GM18867 (cell line): ENCODE results near the gene NDUFB6.
"Not testable (repeated sequence)": the region's sequence is repeated elsewhere in the genome, so short reads cannot be mapped to it uniquely, and the experiment has no call there.

ENCODE experiments used
- ATAC-seq: cut with Tn5 transposase; IDR thresholded peaks from one replicate; pipeline ENCODE4 v1.9.1; 2021; ENCODE audit warnings: mild to moderate bottlenecking, moderate library complexity; ENCODE audit not compliant: unreplicated experiment

The NDUFB6 gene

DNA sequence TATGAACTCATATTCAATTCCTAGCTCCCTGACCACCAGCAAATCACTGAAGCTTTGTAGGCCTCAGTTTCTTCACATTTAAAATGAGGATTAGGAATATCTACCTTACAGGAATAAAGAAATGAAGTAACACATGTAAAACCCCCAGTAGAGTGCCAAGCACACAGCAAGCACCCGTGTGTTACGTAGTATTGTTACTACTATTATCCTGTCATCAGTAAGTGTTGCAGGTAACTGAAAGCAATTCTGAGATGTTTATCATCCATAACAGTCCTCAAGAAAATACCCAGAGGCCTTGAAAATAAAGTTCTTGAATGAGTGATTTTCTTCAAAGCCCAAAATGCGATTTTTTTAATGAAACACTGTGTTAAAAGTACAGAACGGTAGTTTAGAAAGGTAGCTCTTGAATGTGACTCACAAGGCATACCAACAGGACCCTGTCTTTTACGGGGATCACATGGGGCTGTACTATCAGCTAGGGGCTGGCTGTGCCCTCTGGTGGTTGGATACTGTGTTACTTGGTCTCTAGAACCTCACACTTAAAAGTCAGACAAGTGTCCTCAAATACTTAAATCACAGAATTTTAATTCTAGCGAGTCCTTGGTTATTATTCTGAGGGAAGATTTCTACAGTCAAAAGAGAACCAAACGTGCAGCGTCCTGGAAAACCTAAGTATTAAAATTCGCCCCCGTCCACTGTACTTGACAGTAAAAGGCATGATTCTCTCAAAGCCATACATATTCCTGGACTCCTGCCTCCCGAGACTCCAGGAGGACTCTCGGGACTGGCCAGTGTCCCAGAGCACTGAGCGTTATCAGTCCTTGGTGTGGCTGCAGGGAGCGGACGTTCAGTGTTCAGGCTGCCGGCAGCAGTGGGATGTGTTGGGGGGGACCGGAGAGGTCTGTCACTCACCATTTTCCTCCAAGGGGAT is 725 bp downstream of the NDUFB6 start:
- ATAC-seq: peak; percentile 92

DNA sequence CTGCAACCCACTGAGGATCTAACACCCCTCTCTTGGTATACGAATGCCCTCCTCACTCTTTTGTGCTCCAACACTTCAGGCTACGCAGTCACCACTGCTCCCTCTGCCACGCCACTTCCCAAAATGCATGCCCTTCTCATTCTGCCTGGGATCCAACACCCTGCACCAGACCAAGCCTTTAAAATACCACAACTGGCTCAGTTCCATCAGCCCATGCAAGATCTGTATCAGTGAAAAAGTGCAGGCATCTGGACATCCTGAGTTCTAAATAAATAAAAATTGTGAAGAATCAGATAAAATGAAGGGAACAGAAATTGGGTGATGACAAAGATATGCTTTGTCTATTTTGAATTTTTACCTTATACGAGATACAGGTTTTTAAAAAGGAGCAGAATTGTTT is 2.7 kb downstream of the NDUFB6 start:
- no peak for ATAC-seq

DNA sequence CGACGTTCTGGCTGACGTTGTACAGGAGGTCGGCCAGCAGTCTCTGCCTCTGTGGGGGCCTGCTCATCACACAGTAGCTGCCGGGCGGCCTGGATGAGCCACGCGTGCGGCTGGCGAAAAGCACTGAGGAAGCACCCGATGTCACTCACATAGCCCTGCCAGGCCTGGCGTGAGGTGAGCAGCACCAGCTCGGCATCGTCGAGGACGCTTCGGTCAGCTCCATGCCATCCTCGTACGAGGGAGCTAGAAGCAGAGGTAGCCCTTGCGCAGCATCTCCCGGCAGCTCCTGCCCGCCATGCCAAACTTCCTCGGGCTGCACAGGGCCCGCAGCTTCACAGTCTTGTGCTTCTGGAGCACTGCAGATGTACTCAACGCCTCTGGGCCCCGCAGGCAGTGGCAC is 6.2 kb downstream of the NDUFB6 start:
- no peak for ATAC-seq

DNA sequence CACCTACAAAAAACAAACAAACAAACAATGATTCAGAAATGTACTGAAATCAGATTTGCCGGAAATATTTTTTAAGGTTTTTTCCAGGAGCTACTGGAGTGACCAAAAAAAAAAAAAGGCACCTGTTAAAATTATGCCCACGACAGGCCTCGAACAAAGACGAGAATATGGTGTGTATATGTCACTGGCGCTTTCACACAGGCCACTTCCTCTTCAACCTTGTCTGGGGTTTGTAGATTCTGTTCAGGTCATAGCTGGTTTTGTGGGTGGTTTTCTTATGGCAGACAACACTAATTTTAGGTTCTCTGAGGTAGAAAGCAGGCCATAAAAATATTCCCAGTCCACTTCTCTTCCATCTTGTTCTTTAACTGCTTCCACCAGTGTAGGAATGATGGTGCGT is 7.0 kb downstream of the NDUFB6 start:
- no peak for ATAC-seq

DNA sequence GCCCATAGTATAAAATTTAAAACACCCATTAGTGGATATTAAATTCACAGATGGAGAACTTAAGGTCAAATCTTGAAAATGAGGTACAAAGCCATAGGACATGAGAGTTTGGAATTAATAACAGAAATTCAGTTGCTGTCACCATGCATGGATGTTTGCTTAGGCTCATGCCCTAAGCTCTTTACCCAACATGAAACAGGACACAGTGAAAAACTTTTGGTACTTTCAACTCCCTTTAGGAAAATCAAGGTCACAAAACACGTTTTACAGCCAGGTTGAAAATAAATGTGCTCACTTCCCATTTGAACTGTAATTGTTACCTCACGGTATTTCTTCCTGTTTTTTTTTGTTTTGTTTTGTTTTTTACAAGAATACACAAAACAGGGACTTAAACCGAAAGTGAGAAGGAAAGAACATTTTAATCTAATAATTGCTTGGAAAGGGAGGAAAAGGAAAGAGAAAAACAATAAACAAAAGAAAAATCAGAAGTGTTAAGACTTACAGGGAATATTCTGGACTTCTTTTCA is 14.5 kb downstream of the NDUFB6 start:
- no peak for ATAC-seq

DNA sequence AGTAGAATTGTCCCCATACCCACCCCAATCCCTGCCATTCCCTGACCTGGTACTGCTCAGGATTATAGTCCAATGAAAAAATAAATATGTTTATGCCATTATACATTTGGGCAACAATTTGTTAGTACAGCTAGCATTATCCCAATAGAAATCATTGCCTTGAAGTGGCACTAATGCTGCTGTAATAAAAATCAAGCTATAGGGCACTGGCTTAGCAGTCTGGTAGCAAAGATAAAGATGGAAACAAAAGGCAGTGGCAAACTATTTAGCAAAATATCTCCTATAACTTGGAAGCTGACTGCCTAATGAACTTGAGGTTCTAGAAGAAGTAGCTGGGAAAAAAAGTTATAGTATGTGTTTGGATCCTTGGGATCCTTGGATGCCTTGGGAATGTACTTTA is 18.4 kb downstream of the NDUFB6 start:
- no peak for ATAC-seq

DNA sequence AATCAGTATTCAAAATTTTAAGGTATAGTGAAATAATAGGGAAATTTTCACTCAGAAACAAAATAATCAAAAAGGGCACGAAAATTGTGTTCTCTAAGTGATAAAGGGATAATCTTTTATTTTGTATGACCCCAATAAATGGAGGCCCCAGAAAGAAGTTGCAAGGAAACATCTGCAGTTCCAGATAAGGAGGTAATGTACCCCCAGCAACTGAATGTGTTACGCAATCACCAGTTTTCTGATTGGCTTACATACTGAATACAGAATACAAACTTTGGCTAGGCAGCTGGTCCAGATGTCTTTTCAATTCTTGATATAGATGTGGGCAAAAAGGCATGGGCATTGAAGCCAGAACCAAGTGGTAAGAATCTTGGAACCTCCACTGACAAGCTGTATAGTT is 18.9 kb downstream of the NDUFB6 start:
- ATAC-seq: no peak

DNA sequence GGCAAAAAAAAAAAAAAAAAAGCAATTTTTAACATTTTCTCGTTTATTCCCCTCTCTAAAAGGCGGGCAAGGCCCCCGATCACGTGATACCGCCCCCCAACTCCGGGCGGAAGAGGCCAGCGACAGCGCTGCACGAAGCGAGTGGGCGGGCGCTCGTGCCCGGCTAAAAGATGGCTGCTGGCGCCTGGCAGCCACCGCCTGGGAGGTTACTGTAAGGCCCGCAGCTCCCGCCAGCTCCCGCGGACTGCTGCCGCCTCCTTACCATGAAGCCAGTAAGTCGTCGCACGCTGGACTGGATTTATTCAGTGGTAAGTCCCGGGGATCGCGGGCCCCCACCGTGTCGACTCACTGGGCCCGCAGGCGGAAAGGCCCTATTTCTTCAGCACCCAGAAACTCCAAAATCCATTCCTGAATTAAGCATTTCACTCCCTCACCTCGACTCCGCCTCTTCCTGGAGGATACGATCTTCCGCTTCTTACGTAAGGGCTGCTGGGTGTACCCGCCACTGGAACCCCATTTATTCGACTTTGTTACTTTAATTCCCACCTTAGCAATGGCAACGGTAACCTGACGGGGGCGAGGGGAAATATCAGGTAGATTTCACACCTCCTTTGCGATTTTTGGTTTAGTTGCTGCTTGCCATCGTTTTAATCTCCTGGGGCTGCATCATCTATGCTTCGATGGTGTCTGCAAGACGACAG is 20.6 kb downstream of the NDUFB6 start, which contains the start of the genes SMIM27 and TOPORS:
SMIM27 (plus strand) TSS at position 156 of the 701 bp plus-strand sequence; CDS start at position 264, 108 bp downstream.
TOPORS (minus strand) TSS at position 415 of the 701 bp plus-strand sequence; CDS start at position 265, 150 bp downstream.
- ATAC-seq: peak; percentile 75

DNA sequence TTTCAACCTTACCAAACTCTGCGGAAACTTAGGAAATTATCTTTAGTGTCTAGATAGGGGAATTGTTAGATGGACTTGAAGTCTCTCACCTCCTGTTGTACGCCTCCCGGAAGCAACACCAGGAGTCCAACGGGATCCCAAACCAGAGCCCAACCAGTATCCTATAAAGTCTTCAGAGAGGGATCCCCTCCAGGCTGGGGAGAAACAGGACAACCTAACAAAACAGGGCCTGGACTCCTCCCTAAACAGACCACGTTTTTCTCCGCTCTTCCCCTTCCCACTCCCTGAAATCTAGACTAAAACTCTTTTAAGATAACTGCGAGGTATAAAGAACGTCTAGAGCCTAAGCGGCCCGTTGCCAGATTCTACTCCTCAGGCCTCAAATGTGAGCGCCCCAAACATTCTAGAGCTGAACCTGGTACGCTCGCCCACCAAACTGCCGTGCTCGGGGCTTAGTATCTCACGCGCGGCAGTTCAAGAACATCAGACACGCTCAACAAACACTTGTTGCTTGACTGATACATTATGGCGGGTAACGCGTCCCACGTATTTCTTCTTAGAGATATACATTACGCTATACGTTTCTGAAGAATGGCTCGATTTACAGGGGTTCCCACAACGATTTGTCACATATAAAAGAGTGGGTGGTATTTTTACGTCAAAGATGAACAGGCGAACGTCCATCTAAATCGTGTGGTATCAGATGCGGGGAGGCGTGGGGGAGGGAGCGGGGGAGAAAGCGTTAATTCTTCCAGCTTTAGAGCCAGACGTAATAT is 21.5 kb downstream of the NDUFB6 start:
- ATAC-seq: no peak

DNA sequence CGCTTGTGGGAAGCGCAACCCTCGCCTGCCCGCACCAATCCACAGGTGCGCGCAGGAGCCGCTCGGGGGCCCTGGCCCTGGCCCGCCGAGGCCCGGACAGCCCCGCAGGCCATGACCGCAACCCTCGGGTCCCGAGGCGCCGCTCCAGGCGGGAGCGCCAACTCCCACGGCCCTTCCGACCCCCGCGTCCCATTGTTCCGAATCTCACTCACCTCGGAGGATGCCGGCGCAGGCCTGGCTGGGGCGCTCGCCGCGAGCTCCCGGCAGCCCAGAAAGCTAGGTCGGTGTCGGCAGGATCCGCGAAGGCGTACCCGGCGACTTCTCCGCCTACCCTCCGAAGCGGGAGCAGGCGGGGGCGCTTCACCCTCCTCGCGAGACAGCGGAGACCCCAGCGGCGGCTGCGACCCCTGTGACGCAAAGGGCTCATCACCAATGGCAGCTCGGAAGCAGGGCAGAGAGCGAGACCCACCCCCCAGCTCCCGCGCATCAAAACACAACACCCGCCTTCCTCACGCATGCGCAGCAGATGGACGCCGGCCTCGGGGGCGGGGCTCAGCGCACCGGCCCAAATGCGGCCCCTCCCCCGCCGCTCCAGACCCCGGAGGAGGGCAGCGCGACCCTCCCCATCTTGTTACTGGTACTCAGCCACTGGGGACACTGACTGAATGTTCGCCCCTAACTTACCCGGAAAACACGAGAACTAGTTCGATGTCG is 22.2 kb downstream of the NDUFB6 start:
- peak; percentile 60 for ATAC-seq

DNA sequence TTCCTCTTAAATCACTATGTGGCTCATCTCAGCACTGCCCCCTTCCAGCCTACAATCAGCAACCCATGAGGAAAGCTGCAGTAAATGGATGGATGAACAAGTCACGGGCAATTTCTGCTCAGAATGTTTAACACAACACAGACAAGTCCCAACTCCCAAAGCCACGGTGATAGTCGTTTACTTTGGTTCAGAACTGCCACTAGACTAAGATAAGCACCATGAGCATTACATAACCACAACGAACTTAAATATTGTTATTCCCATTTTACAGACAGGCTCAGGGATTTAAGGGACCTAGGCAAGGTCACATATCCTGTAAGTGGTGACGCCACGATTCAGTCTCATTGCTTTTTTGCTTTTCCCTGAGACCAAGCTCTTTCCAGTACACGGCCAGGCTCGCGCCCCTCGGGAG is 22.8 kb downstream of the NDUFB6 start:
- ATAC-seq: no peak

DNA sequence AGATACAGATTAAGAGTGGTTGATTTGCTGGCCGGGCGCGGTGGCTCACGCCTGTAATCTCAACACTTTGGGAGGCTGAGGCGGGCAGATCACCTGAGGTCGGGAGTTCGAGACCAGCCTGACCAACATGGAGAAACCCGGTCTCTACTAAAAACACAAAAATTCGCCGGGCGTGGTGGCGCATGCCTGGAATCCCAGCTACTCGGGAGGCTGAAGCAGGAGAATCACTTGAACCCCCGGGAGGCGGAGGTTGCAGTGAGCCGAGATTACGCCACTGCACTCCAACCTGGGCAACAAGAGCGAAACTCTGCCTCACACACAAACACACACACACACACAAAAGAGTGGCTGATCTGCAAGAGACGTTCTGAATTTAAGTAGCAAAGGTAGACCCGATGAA is 24.7 kb downstream of the NDUFB6 start:
- ATAC-seq: not testable (repeated sequence)

DNA sequence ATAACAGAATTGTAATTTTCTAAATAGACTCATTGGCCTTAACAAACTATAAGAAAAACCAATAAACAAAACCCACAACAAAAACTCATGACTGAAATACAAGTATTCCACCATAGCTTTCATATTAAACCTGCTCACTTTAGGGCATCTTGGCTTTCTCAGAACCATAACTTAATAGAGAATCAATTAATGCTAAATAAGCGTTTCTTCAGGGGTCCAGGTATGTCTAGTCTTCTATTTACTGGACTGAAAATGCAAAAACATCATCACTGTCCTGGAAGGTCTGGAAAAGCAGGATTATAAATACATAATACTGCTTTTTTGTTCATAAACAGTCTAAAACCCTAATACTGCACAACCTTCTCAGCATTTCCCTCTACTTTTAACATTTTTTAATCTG is 27.1 kb downstream of the NDUFB6 start:
- ATAC-seq: no peak

DNA sequence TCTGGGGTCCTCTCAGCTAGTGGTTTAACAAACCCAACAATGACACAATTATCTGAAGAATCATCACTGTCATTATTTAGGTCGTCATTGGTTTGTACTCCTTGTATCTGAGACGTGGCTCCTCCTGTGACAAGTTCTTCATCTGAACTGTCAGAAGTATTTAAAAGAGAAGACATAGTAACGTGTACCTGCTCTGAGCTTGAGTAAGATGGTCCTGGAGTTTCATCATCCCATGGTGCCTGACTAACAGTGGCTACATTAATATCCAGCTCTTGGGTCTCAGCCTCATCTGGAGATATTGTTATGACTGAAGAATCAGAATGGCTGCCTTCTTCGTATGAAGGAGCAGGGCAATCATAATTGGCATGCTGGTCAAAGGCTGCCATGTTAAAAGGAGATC is 29.9 kb downstream of the NDUFB6 start:
- no peak for ATAC-seq

DNA sequence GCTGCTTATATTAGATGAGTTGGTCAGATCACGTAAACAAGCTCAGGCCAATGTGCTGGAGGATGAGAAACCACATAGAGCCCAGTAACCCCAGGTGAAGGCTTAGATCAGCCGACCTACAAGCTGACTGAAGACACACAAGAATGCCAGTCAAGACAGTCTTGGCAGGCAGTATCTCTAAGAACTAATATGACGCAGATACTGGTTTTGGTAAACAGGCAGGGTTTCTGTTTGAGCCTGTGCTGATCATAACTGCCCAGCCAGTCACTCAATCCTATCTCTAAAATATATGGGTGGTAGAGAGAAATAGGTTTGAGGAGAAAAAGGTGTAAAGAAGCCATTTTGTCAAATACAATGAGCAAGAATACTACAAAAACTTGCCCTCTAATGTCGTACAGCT is 39.1 kb downstream of the NDUFB6 start:
- no peak for ATAC-seq

DNA sequence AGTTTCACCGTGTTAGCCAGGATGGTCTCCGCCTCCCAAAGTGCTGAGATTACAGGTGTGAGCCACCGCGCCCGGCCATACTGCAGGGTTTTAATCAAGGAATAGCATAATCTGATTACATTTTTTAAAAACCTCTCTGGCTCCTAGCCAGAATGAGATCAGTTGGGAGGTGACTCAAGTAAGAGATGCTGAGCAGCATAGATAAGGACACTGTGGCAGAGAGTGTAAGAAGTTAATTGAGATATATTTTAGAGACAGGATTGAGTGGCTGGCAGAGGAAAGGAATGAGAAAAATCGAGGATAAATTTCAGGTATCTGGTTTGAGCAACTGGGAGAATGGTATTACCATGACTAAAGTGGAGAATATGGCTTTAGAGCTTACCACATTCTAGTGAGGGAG is 39.6 kb downstream of the NDUFB6 start:
- ATAC-seq: no peak

DNA sequence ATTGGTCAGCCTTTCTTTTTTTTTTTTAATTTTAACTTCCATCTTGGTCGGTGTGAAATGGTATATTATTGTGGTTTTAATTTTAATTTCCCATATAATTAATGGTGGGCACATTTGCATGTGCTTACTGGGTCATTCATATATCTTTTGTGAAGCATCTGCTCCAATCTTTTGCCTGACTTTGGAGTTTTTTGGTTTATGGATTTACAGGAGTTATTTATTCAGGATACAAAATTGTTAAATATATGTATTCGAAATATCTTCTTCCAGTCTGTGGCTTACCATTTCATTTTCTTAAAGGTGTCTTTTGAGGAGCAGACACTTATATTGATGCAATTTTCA is 46.3 kb downstream of the NDUFB6 start:
- no peak for ATAC-seq

DNA sequence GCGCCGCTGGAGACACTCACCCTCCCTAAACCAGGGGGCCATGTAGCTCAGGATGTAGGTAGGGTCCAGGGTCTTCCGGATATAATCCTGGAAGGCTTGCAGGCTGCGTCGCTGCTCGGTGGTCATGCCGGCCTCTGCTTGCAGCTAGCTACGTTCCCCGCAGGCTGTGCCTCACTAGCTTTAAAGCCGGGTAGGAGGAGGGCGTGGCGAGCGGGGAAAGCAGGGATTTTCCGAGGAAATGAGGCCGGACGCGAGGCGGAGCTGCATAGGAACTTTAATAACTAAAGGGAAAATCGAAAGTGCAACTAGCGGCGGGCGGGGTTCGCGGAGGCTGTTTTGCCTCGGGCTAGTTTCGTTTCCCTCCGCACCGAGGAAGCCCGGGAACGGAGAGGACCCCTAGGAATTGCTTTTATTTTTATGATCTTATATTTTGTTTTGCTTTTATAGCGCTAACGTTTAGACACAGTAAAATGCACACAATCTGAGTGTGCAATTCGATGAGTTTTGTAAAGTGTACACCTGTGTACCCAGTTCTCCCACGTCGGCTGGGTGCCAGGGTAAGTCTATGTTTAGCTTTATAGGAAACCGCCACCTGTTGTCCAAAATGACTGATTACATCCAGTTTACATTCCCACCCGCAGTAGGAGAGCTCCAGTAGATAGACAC is 46.8 kb downstream of the NDUFB6 start, which contains the start of gene RIGI:
RIGI (minus strand) TSS at position 156 of the 666 bp plus-strand sequence; CDS start at position 126, 30 bp downstream.
- peak; percentile 68 for ATAC-seq

DNA sequence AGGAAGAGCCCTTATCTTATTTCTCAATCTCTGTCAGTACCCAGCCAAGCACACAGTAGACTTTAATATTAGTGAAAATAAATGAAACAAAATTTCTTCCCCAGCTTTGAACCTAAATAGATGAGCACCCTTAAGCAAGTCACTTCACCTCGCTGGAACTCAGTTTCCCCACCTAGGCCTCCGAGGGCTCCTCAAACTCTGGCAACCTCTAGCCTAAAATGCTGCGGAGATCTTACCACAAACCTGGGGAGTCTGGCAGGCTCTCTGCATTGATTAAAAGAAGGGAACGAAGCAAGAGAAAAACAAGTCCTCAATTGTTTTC is 47.3 kb downstream of the NDUFB6 start:
- ATAC-seq: no peak
